ENCODE data around the gene NKX6-2.

- TF ChIP-seq CTCF (IDR thresholded peaks at IDR 0.05; ENCODE audit: poor library complexity) (no peak), EZH2phosphoT487 (IDR thresholded peaks at IDR 0.05; ENCODE audit: low read depth, severe bottlenecking, unreplicated experiment) (no peak), EZH2 (IDR thresholded peaks at IDR 0.05; ENCODE audit: borderline replicate concordance) (no peak)
These were observed 32.4 kb downstream of the NKX6-2 start for GRCh38 chr10:132753596-132753995.
